Bladder microvascular endothelial cell (primary cell): ENCODE measurements around the gene AJUBA. TPM values are rescaled to one million over a fixed set of nuclear protein-coding genes. Genes with fewer than 3 reads are reported as not detected.

Experiments
- total RNA-seq: library from RNA; depleted of rRNA; stranded (reverse); fragments of >200 nt; gene quantifications from 2 replicates; pipeline ENCODE4 v1.2.3, GENCODE V29; 2014

The AJUBA gene
- 43.4 and 94.0 TPM in 2 replicates for total RNA-seq

DNA sequence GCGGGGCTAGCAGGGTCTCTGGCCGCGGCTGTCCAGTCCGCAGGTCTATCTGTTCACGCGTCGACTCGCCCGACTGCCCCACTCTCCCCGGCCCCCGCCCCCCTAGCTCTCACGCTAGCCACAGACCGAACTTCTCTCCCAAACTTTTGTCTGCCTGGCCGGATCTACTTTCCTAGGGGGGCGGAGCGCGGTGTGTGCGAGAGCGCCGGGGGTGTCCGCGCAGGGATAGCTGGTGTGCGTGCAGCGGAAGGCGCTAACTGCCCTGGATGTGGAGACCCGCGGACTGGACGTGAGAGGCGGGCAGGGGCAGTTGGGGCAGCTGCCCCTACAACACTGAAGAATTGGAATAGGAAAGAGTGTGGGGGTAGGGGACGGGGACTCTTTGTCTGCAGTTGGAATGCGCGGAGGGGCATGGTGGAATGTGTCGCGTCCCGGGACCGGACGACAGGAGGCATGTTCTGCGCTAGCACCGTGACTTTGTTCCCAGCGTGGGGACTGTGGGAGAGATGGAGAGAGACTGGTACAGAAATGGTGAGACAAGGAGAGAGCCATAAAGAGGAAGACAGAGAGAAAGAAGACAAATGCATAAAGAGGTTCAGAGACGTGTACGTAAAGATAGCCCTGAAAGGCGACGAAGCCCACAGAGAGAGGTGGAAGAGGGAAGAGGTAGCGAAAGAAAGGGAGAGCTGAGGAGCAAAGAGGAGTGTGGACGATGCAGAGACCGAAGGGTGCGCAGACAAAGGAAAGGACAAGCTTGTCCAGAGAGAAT lies at the start of gene AJUBA:
Gene AJUBA (minus strand): TSS at position 75 of the 769 bp plus-strand sequence. CDS start 285 bp downstream, outside the sequence.

DNA sequence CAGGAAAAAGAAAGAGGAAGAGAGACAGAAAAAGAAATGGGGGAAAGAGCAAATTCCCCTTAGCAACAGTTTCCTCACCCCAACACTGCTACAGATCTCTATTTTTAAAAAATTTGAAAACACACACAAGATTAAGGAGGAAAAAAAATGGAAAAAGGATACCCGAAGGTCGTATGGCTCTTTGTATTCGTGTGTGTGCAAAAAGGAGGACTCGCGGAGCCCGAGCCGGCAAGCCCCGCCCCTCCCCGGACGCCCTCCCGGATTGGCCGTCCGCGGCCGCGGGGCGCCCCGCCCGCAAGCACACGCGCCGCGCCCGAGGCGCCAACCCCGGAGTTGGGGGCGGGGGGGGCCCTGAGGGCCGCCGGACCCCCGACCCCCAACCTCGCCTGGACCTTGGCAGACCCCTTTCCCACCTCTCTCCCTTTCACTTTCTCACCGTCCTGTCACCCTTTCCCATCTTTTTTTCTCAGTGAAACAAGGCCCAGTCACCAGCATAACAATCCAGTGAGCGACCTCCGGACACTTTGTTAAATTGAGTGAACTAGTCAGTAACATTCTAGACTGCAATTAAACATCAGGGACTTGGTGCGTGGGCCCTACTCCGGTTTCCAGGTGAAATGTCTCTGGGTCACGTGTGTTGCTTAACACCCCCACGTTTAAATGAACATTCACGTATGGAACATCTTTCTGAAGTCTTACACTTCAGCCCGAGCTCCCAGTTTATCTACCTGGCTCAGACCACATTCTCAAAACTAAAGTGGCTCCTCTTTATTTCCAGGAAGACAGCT lies 27.8 kb upstream of the AJUBA start, which contains the start of gene C14orf93:
Gene C14orf93 (minus strand): TSS at position 205 of the 788 bp plus-strand sequence. CDS start 11,120 bp downstream, outside the sequence.

DNA sequence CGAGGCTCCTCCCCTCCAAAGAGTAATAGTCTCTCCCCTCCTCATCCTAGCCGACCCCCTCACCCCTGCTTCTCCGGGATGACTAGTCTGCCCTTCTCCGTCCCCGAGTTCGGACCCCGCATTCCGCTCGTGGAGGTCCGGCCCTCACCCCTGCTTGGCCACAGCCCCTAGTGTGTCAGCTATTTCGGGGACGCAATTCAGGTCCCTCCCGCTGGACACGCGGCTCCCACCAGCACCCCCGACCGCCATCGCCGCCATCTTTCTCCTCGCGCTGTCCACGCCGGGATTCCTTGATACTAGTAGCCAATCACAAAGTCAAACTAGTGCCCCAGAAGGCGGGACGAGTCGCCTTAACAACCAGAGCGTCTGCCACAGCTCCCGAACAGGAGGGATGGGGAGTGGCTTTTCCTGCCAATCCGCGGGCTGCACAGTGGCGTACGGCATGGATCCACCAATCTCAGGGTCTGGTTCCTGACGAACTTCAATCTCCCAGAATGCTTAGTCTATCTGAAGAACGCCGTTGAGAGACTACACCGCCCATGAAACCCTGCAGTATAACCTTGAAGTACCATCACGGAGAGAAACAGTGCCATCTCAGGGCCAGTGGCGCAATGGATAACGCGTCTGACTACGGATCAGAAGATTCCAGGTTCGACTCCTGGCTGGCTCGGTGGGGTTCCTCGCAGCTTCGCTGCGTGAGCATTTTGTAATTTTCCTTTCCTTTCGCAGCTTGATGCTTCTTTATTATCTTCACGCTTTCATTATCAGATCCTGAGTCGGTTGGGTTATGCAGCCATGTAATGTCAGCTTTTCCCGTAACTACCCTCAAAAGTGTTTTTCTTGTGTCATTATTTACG lies 53.0 kb downstream of the AJUBA start, which contains the start of gene PRMT5:
Gene PRMT5 (minus strand): TSS at position 273 of the 857 bp plus-strand sequence. CDS start 15 bp downstream, at position 258.

Other genes with a start within 250 kb of the AJUBA start
- gene OXA1L, start 215.9 kb downstream of the AJUBA start, total RNA-seq: 46.9 and 59.7 TPM in 2 replicates
- 6.2 and 6.9 TPM in 2 replicates for gene SLC7A7, start 167.1 kb downstream of the AJUBA start, total RNA-seq
- gene MRPL52, start 152.7 kb downstream of the AJUBA start, total RNA-seq: 33.3 and 63.5 TPM in 2 replicates
- 104 and 135 TPM in 2 replicates for gene MMP14, start 146.0 kb downstream of the AJUBA start, total RNA-seq
- 46.9 and 80.0 TPM in 2 replicates for gene LRP10, start 110.8 kb downstream of the AJUBA start, total RNA-seq
- not detected in 2 replicates for gene REM2, start 99.3 kb downstream of the AJUBA start, total RNA-seq
- gene RBM23, start 63.4 kb downstream of the AJUBA start, total RNA-seq: 32.5 and 86.7 TPM in 2 replicates
- gene PRMT5, start 53.2 kb downstream of the AJUBA start, total RNA-seq: 37.4 and 54.9 TPM in 2 replicates
- gene HAUS4, start 25.5 kb downstream of the AJUBA start, total RNA-seq: 29.3 and 57.6 TPM in 2 replicates
- 4.5 and 6.0 TPM in 2 replicates for gene C14orf93, start 27.6 kb upstream of the AJUBA start, total RNA-seq
- 226 and 241 TPM in 2 replicates for gene PSMB5, start 52.3 kb upstream of the AJUBA start, total RNA-seq
- gene PSMB11, start 59.7 kb upstream of the AJUBA start, total RNA-seq: not detected in 2 replicates
- gene CDH24, start 75.0 kb upstream of the AJUBA start, total RNA-seq: 8.7 and 10.9 TPM in 2 replicates
- 48.9 and 102 TPM in 2 replicates for gene ACIN1, start 112.6 kb upstream of the AJUBA start, total RNA-seq
- gene C14orf119, start 113.0 kb upstream of the AJUBA start, total RNA-seq: 47.2 and 51.0 TPM in 2 replicates
- gene CIROP, start 122.4 kb upstream of the AJUBA start, total RNA-seq: not detected in 2 replicates
- not detected in 2 replicates for gene CEBPE, start 136.7 kb upstream of the AJUBA start, total RNA-seq
- gene SLC7A8, start 201.1 kb upstream of the AJUBA start, total RNA-seq: not detected in 2 replicates